GM18873 (cell line): ENCODE results near the gene HSPD1.
A peak's percentile ranks its signal among the peaks of the same experiment; 100 is the strongest.

ENCODE experiments used
- ATAC-seq: cut with Tn5 transposase; IDR thresholded peaks from one replicate; pipeline ENCODE4 v1.9.1; 2021; ENCODE audit warnings: mild to moderate bottlenecking, moderate library complexity, moderate number of reproducible peaks; ENCODE audit not compliant: unreplicated experiment, low FRiP score

Gene HSPD1

GRCh38 chr2:197499594-197500502 lies at the start of gene HSPD1, which contains the start of gene HSPE1:
HSPD1 (minus strand) TSS chr2:197499840; CDS start chr2:197498848, 992 bp downstream.
HSPE1 (plus strand) TSS chr2:197500379; CDS start chr2:197500437, 58 bp downstream.
- ATAC-seq = peak; percentile 88

GRCh38 chr2:197548582-197548981 lies 48.9 kb upstream of the HSPD1 start:
- ATAC-seq = no peak

- ATAC-seq = no peak
Measured at GRCh38 chr2:197547163-197547900, 47.7 kb upstream of the HSPD1 start.

- ATAC-seq = no peak
Measured at GRCh38 chr2:197543206-197543605, 43.6 kb upstream of the HSPD1 start.

GRCh38 chr2:197539734-197540133 lies 40.1 kb upstream of the HSPD1 start:
- ATAC-seq = no peak

- ATAC-seq = no peak
Measured at GRCh38 chr2:197538412-197538811, 38.8 kb upstream of the HSPD1 start.

GRCh38 chr2:197517150-197517549 lies 17.5 kb upstream of the HSPD1 start:
- ATAC-seq = no peak

- ATAC-seq = peak; percentile 1
Measured at GRCh38 chr2:197516393-197516761, 16.7 kb upstream of the HSPD1 start.

GRCh38 chr2:197515739-197516392 lies 16.2 kb upstream of the HSPD1 start, which contains the start of gene MOB4:
MOB4 (plus strand) TSS chr2:197516066; CDS start chr2:197516087, 21 bp downstream.
- ATAC-seq = peak; percentile 93

- ATAC-seq = no peak
Measured at GRCh38 chr2:197515315-197515738, 15.7 kb upstream of the HSPD1 start.

GRCh38 chr2:197514754-197515153 lies 15.1 kb upstream of the HSPD1 start:
- no peak for ATAC-seq

GRCh38 chr2:197513915-197514314 lies 14.3 kb upstream of the HSPD1 start:
- ATAC-seq = no peak

GRCh38 chr2:197506658-197507057 lies 7.0 kb upstream of the HSPD1 start:
- ATAC-seq = no peak

- no peak for ATAC-seq
Measured at GRCh38 chr2:197504512-197504911, 4.9 kb upstream of the HSPD1 start.

- ATAC-seq = no peak
Measured at GRCh38 chr2:197504000-197504399, 4.4 kb upstream of the HSPD1 start.

GRCh38 chr2:197502685-197503084 lies 3.0 kb upstream of the HSPD1 start:
- ATAC-seq = no peak

- ATAC-seq = no peak
Measured at GRCh38 chr2:197502201-197502600, 2.6 kb upstream of the HSPD1 start.

- ATAC-seq = peak; percentile 2
Measured at GRCh38 chr2:197500503-197501131, 977 bp upstream of the HSPD1 start.

GRCh38 chr2:197498937-197499593 lies 575 bp downstream of the HSPD1 start:
- ATAC-seq = peak; percentile 3
